Upper lobe of left lung (tissue), 6 donors: ENCODE data around the gene PDCD6IP. TPM values are rescaled to one million over a fixed set of nuclear protein-coding genes. Genes with fewer than 3 reads are reported as not detected.
A peak's percentile ranks its signal among the peaks of the same experiment; 100 is the strongest.
"Not testable (repeated sequence)": the region's sequence is repeated elsewhere in the genome, so short reads cannot be mapped to it uniquely, and the experiment has no call there.

Experiments used
- ATAC-seq, 2 donors: fragments of 200-7000 bp; cut with Tn5 transposase; one replicate each; pipeline ENCODE4 v1.9.1; 2022; ENCODE audit warnings: mild to moderate bottlenecking in 2 of 2, moderate library complexity in 2 of 2; ENCODE audit not compliant: low FRiP score in 2 of 2
- DNase-seq, 2 donors: peaks; one replicate each; pipeline ENCODE4 v3.0.0-alpha.2; 2019 to 2020
- H3K27ac ChIP-seq, 4 donors: fragments of 200-600 bp; sonication (generic); one replicate each; pipeline ENCODE4 v1.5.1; 2016 to 2019
- H3K27me3 ChIP-seq, 4 donors: fragments of 200-600 bp; sonication (generic); one replicate each; pipeline ENCODE4 v1.5.1; 2017 to 2019
- H3K36me3 ChIP-seq, 4 donors: fragments of 200-600 bp; sonication (generic); one replicate each; pipeline ENCODE4 v1.5.1; 2016 to 2019
- H3K4me1 ChIP-seq, 4 donors: fragments of 200-600 bp; sonication (generic); one replicate each; pipeline ENCODE4 v1.5.1; 2018 to 2019
- H3K4me3 ChIP-seq, 4 donors: fragments of 200-600 bp; sonication (generic); one replicate each; pipeline ENCODE4 v1.5.1; 2017 to 2019; ENCODE audit warnings: mild to moderate bottlenecking in 2 of 4, moderate library complexity in 1 of 4
- H3K9me3 ChIP-seq, 4 donors: fragments of 200-600 bp; sonication (generic); one replicate each; pipeline ENCODE4 v1.5.1; 2018 to 2019
- EP300 ChIP-seq, 4 donors: sonication (generic); formaldehyde crosslinking; IDR thresholded peaks; one replicate each; pipeline ENCODE4 v1.5.1; 2017; ENCODE audit warnings: antibody characterized with exemption in 4 of 4, control low read depth in 2 of 4
- POLR2A ChIP-seq, 4 donors: fragments of 450-650 bp; IDR thresholded peaks; one replicate each; pipeline ENCODE4 v1.5.1; 2016 to 2017; ENCODE audit warnings: antibody characterized with exemption in 4 of 4, mild to moderate bottlenecking in 2 of 4
- POLR2AphosphoS5 ChIP-seq, 2 donors: sonication (generic); formaldehyde crosslinking; IDR thresholded peaks; one replicate each; pipeline ENCODE4 v1.5.1; 2017; ENCODE audit warnings: antibody characterized with exemption in 2 of 2
- WGBS, 2 donors: methylation state at CpG; one replicate each; pipeline ENCODE4 v1.1.5; 2017 to 2018; 5-methylcytosine and 5-hydroxymethylcytosine counted together
- total RNA-seq, 6 donors: library from RNA; depleted of rRNA in 4 of 6; stranded (reverse); fragments of >200 nt in 4 of 6; gene quantifications; one replicate each; pipeline versions ENCODE4 v1.1.0 to v1.2.1, GENCODE V29; 2016 to 2021
- TF ChIP-seq, protein P1 (sequence below), 6 experiments: fragments of 450-650 bp in 4 of 6; fragments of 200-600 bp in 2 of 6; sonication (generic) in 2 of 6; IDR thresholded peaks; one replicate each; pipeline ENCODE4 v1.5.1; 2016 to 2019; ENCODE audit warnings: antibody characterized with exemption in 6 of 6
- donor health status: DM: no; HTN: no; CAD: no; lungs with moderate emphysema.
- donor health status: DM: no; HTN: yes; CAD: no; lungs with severe emphysema.

PDCD6IP gene
- total RNA-seq, 6 donors from 2014 or later: 120 to 289 (median 259) TPM

DNA sequence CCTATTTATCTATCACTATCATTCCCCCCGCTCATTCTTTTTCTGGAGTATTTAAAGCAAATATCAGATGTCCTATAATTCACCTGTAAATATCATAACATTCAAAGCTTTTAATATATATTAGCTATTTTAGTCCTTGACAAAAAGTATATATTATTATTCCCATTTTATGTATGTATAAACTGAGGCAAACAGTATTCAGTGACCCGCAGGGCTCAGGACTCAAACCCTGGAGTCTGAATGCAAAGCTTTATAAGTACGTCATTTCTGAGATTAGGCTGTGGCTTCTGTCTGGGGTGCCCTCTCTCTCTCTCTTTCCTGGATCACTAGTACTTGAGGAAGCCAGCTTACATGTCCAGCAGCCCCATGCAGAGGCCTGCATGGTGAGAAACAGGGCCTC is 20.4 kb upstream of the PDCD6IP start:
- Histone ChIP-seq H3K4me3 (no peak overlapping the region), H3K27ac (no peak overlapping the region), H3K9me3 (no peaks in the 10 kb centered on the region), H3K27me3 (no peaks in the 10 kb centered on the region), H3K4me1 (no peaks in the 10 kb centered on the region), H3K36me3 (no peaks in the 10 kb centered on the region)
- WGBS, 2 donors: 87 to 95% methylated on average over 3 of the region's 3 CpGs
- DNase-seq (no peak), ATAC-seq (no peak)
- TF ChIP-seq EP300 (IDR thresholded peaks at IDR 0.05): no peak
- TF ChIP-seq POLR2AphosphoS5 (IDR thresholded peaks at IDR 0.05): no peak
- TF ChIP-seq POLR2A (IDR thresholded peaks at IDR 0.05): no peak
- TF ChIP-seq, protein P1, sequence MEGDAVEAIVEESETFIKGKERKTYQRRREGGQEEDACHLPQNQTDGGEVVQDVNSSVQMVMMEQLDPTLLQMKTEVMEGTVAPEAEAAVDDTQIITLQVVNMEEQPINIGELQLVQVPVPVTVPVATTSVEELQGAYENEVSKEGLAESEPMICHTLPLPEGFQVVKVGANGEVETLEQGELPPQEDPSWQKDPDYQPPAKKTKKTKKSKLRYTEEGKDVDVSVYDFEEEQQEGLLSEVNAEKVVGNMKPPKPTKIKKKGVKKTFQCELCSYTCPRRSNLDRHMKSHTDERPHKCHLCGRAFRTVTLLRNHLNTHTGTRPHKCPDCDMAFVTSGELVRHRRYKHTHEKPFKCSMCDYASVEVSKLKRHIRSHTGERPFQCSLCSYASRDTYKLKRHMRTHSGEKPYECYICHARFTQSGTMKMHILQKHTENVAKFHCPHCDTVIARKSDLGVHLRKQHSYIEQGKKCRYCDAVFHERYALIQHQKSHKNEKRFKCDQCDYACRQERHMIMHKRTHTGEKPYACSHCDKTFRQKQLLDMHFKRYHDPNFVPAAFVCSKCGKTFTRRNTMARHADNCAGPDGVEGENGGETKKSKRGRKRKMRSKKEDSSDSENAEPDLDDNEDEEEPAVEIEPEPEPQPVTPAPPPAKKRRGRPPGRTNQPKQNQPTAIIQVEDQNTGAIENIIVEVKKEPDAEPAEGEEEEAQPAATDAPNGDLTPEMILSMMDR (IDR thresholded peaks at IDR 0.05): no peak

DNA sequence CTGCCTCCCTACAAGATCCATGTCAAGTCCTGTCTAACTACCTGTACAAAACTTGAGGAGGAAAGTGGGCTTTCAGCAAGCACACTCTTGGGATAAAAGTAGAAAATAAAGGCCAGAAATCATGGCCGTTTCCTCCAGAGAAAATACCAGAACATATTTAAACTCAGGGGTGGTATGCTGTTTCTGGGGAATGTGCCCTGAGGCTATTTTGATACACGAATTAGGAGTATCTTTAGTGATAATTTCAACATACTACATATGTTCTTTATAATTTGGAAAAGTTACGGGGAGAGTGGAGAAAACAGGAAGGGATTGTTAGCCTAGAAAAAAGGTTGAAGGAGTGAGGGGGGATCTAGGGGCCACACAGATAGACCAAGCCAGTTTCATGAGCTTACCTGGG is 18.7 kb upstream of the PDCD6IP start:
- 63 to 70% methylated on average over 3 of the region's 3 CpGs for WGBS, 2 donors
- Histone ChIP-seq H3K4me1 (no peaks in the 10 kb centered on the region), H3K27ac (no peak overlapping the region), H3K27me3 (no peaks in the 10 kb centered on the region), H3K9me3 (no peaks in the 10 kb centered on the region), H3K36me3 (no peaks in the 10 kb centered on the region), H3K4me3 (no peak overlapping the region)
- ATAC-seq (no peak), DNase-seq (no peak)
- TF ChIP-seq POLR2AphosphoS5 (IDR thresholded peaks at IDR 0.05) (no peak), POLR2A (IDR thresholded peaks at IDR 0.05) (no peak), EP300 (IDR thresholded peaks at IDR 0.05) (no peak)
- TF ChIP-seq, protein P1 (IDR thresholded peaks at IDR 0.05): no peak

DNA sequence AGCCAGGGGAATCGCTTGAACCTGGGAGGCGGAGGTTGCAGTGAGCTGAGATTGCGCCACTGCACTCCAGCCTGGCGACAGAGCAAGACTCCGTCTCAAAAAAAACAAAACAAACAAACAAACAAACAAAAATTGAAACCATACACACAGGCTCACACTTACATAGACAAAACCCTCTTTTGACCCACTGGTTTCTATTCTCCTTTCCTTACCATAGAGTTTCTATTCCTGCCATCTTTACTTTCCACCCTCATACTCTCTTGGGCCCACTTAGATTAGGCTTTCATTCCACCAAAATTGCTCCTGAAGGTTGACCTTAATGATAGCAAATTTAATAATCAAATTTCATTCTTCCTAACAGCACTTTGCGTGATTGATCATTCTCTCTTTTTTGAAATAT is 17.0 kb upstream of the PDCD6IP start:
- not testable (repeated sequence) for DNase-seq, H3K9me3 ChIP-seq, H3K36me3 ChIP-seq, H3K4me1 ChIP-seq, H3K27me3 ChIP-seq, H3K27ac ChIP-seq, ATAC-seq, H3K4me3 ChIP-seq
- WGBS, 2 donors: 93 to 94% methylated on average over 6 of the region's 6 CpGs

DNA sequence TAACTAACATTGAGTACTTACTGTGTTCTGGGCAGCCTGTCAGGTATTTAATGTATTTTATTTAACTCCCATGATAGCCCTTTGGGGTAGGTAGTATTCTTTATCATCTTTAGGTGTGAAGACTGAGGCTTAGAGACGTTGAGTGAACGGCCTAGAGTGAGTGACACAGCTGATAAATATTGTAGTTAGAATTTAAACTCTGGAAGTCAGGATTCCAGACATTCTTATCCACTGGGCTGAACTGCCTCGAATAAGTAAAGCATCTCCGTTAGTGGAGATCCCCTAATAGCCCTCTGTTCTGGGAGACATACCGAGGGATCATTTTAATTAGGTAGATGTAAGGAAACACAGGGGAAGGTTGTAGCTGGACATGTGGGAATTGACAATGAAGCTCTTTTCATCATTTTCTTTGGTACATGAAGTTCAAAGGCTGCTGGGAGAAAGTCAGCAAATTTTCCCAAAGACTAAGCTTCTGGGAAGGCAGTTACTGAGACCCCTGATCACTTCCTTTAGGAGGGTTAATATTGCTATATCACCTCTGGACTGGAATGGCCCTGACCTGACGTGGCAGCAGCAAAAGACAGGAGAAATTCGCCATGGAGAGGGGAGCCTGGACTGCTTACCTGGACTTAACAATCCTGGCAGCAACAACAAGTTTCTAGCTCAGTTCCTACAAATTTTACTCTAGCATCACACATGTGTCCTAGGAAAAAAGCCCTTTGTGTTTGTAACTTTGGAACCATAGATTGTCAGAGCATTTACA is 11.7 kb upstream of the PDCD6IP start:
- Histone ChIP-seq H3K4me1 (peaks cover 3 to 5% (median 4%) of the 10 kb centered on the region in 4 donors), H3K27ac (no peak overlapping the region), H3K36me3 (no peaks in the 10 kb centered on the region), H3K4me3 (peak overlapping the region in 2 of 4 donors; percentile 19 to 28), H3K9me3 (no peaks in the 10 kb centered on the region), H3K27me3 (no peaks in the 10 kb centered on the region)
- 71 to 72% methylated on average over 7 of the region's 7 CpGs for WGBS, 2 donors
- ATAC-seq: no peak
- no peak for DNase-seq
- TF ChIP-seq, protein P1 (IDR thresholded peaks at IDR 0.05): no peak

DNA sequence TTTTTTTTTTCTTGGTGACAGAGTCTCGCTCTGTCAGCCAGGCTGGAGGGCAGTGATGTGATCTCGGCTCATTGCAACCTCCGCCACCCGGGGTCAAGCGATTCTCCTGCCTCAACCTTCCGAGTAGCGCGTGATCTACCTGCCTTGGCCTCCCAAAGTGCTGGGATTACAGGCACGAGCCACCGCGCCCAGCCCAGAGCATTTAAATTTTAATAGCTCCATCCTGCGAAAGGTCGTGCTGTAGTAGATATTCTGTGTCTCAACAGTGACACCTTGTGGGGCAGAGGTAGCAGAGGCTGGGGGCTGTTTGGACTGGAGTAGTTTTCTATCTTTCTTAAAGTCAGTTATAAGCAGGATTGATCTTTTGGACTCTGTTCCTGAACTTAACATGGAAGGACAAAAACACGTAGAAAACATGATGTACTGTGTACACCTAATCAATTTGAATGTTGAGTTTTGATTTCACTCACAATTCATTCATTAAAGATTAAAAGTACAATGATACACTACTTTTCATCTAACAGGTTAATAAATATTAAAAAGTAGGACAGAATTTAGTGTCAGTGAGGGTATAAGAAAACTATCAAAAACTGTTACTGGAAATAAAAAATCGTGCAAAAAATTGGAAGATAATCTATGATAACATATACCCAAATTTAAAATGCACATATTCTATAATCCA is 11.0 kb upstream of the PDCD6IP start:
- Histone ChIP-seq H3K4me3 (peak overlapping the region in 2 of 4 donors; percentile 19 to 28), H3K27ac (no peak overlapping the region), H3K4me1 (peaks cover 3 to 5% (median 4%) of the 10 kb centered on the region in 4 donors), H3K27me3 (no peaks in the 10 kb centered on the region), H3K36me3 (no peaks in the 10 kb centered on the region), H3K9me3 (no peaks in the 10 kb centered on the region)
- WGBS, 2 donors: 6 to 10% methylated on average over 15 of the region's 15 CpGs
- peak in 1 of 2 donors; percentile 54 for DNase-seq
- TF ChIP-seq EP300 (IDR thresholded peaks at IDR 0.05) (no peak), POLR2A (IDR thresholded peaks at IDR 0.05) (no peak), POLR2AphosphoS5 (IDR thresholded peaks at IDR 0.05) (no peak)
- TF ChIP-seq, protein P1 (IDR thresholded peaks at IDR 0.05): peak; percentile 55 to 75 (median 63)
- peak; percentile 86 to 89 for ATAC-seq
